ENCODE data around the gene HSPA12B. TPM values are rescaled to one million over a fixed set of nuclear protein-coding genes. Genes with fewer than 3 reads are reported as not detected.
A peak's percentile ranks its signal among the peaks of the same experiment; 100 is the strongest.

HSPA12B gene
- total RNA-seq, 2 donors from 2014 or later = 1.1 to 1.4 TPM

GRCh38 chr20:3749087-3749688 lies 16.7 kb downstream of the HSPA12B start:
- peaks cover 65% of the 10 kb centered on the region for H3K27me3 ChIP-seq (ENCODE audit: control insufficient read depth, insufficient read depth, low read length, poor library complexity, severe bottlenecking)
- H3K9me3 Mint-ChIP-seq = no peaks in the 10 kb centered on the region
- H3K36me3 ChIP-seq (ENCODE audit: control insufficient read depth, insufficient read depth, low read length) = no peaks in the 10 kb centered on the region
- no peaks in the 10 kb centered on the region for H3K4me1 ChIP-seq (ENCODE audit: control insufficient read depth, insufficient read depth, low read length)
- no peak overlapping the region for H3K4me3 ChIP-seq (ENCODE audit: low read length)
- no peak for DNase-seq
- 80 to 83% methylated on average over 8 to 24 of the region's 24 CpGs for WGBS, 2 experiments (ENCODE audit: insufficient coverage in 1 of 2, insufficient read length in 1 of 2)
- H3K4me3 Mint-ChIP-seq = no peak overlapping the region
- no peaks in the 10 kb centered on the region for H3K9me3 ChIP-seq (ENCODE audit: control insufficient read depth, low read length)
- H3K9ac ChIP-seq (ENCODE audit: extremely low read depth, low read length, poor library complexity, severe bottlenecking) = no peak overlapping the region
- peaks cover 6% of the 10 kb centered on the region for H3K4me1 Mint-ChIP-seq
- H3K27ac ChIP-seq (ENCODE audit: low read depth, low read length) = no peak overlapping the region
- H3K27ac Mint-ChIP-seq = no peak overlapping the region
- H3K27me3 Mint-ChIP-seq (ENCODE audit: insufficient read depth) = peaks cover 85% of the 10 kb centered on the region
- TF ChIP-seq CTCF (conservative IDR thresholded peaks at IDR 0.05) = no peak
- no peaks in the 10 kb centered on the region for H3K36me3 Mint-ChIP-seq (ENCODE audit: low read depth)

- Mint-ChIP-seq H3K27ac (no peak overlapping the region), H3K4me3 (peak overlapping the region; percentile 37), H3K27me3 (ENCODE audit: insufficient read depth) (peaks cover 78% of the 10 kb centered on the region), H3K9me3 (no peaks in the 10 kb centered on the region), H3K36me3 (ENCODE audit: low read depth) (no peaks in the 10 kb centered on the region), H3K4me1 (peaks cover 4% of the 10 kb centered on the region)
- peak; percentile 98 for TF ChIP-seq CTCF (conservative IDR thresholded peaks at IDR 0.05)
- Histone ChIP-seq H3K27me3 (ENCODE audit: control insufficient read depth, insufficient read depth, low read length, poor library complexity, severe bottlenecking) (peaks cover 59% of the 10 kb centered on the region), H3K9ac (ENCODE audit: extremely low read depth, low read length, poor library complexity, severe bottlenecking) (no peak overlapping the region), H3K4me1 (ENCODE audit: control insufficient read depth, insufficient read depth, low read length) (no peaks in the 10 kb centered on the region), H3K27ac (ENCODE audit: low read depth, low read length) (no peak overlapping the region), H3K36me3 (ENCODE audit: control insufficient read depth, insufficient read depth, low read length) (no peaks in the 10 kb centered on the region), H3K4me3 (ENCODE audit: low read length) (no peak overlapping the region), H3K9me3 (ENCODE audit: control insufficient read depth, low read length) (no peaks in the 10 kb centered on the region)
- DNase-seq = peak; percentile 93
- WGBS, 2 experiments (ENCODE audit: insufficient coverage in 1 of 2, insufficient read length in 1 of 2) = 23 to 35% methylated on average over 26 to 72 of the region's 72 CpGs
These were observed 17.4 kb downstream of the HSPA12B start for GRCh38 chr20:3749689-3750531.

- Mint-ChIP-seq H3K4me1 (peaks cover 4% of the 10 kb centered on the region), H3K27ac (no peak overlapping the region), H3K9me3 (no peaks in the 10 kb centered on the region), H3K27me3 (ENCODE audit: insufficient read depth) (peaks cover 66% of the 10 kb centered on the region), H3K4me3 (no peak overlapping the region), H3K36me3 (ENCODE audit: low read depth) (no peaks in the 10 kb centered on the region)
- H3K4me1 ChIP-seq (ENCODE audit: control insufficient read depth, insufficient read depth, low read length) = no peaks in the 10 kb centered on the region
- peak; percentile 71 for TF ChIP-seq CTCF (conservative IDR thresholded peaks at IDR 0.05)
- peak overlapping the region; percentile 75 for H3K4me3 ChIP-seq (ENCODE audit: low read length)
- H3K27me3 ChIP-seq (ENCODE audit: control insufficient read depth, insufficient read depth, low read length, poor library complexity, severe bottlenecking) = peaks cover 59% of the 10 kb centered on the region
- WGBS, 2 experiments (ENCODE audit: insufficient coverage in 1 of 2, insufficient read length in 1 of 2) = 33 to 44% methylated on average over 17 to 31 of the region's 31 CpGs
- DNase-seq = peak; percentile 74
- no peaks in the 10 kb centered on the region for H3K36me3 ChIP-seq (ENCODE audit: control insufficient read depth, insufficient read depth, low read length)
- H3K27ac ChIP-seq (ENCODE audit: low read depth, low read length) = no peak overlapping the region
- H3K9me3 ChIP-seq (ENCODE audit: control insufficient read depth, low read length) = no peaks in the 10 kb centered on the region
- H3K9ac ChIP-seq (ENCODE audit: extremely low read depth, low read length, poor library complexity, severe bottlenecking) = no peak overlapping the region
These were observed 18.8 kb downstream of the HSPA12B start for GRCh38 chr20:3751305-3751674.

Data from endodermal cell (in vitro differentiated cells).